GM19238 (cell line): ENCODE measurements around the gene USH1G.
"Not testable (repeated sequence)": the region's sequence is repeated elsewhere in the genome, so short reads cannot be mapped to it uniquely, and the experiment has no call there.

Experiments
- DNase-seq: peaks from one replicate; pipeline ENCODE4 v3.0.0; 2011; ENCODE audit warnings: low spot score; ENCODE audit not compliant: insufficient read length

The USH1G gene

DNA sequence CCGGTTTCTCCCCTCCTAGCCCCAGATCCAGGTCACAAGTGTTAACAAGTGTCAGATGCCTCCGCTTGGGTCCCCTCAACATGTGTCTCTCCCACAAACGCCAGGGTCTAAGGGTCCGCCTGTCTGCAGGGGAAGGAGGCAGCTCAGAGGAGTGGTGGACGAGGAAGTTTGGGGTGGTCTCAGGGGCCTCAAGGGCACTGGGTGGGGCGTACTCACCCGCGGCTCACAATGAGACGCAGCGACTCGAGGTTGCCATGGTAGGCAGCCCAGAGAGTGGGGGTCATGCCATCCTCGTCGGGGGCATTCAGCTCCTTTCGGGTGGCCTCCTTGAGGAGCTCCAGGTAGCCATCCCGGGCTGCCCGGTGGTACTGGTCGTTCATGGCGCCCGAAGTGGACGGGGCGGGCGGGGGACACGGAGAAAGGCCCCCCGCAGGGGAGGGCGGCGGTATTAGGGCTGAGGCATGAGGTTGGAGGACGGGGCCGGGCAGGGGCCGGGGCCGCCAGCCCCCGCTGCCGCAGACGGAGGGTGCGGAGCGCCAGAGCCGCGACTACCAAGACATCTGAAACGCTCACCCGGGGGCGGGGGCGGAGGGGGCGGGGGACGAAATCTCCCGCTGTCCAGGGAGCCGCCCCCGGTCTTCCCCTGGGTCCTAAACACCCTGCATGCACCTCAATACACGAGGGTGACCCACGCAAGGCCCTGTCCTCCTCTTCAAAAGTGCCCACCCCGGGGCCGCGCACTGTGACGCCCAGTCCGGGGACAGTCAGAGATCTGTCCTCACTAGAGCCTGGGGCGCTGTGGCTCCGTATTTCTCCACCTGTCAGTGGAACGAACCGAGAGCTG, at the start of gene USH1G:
Gene USH1G, minus strand, starts transcription at position 562 of the 844 bp plus-strand sequence. Its CDS starts 182 bp downstream, at position 380.
- no peak for DNase-seq

DNA sequence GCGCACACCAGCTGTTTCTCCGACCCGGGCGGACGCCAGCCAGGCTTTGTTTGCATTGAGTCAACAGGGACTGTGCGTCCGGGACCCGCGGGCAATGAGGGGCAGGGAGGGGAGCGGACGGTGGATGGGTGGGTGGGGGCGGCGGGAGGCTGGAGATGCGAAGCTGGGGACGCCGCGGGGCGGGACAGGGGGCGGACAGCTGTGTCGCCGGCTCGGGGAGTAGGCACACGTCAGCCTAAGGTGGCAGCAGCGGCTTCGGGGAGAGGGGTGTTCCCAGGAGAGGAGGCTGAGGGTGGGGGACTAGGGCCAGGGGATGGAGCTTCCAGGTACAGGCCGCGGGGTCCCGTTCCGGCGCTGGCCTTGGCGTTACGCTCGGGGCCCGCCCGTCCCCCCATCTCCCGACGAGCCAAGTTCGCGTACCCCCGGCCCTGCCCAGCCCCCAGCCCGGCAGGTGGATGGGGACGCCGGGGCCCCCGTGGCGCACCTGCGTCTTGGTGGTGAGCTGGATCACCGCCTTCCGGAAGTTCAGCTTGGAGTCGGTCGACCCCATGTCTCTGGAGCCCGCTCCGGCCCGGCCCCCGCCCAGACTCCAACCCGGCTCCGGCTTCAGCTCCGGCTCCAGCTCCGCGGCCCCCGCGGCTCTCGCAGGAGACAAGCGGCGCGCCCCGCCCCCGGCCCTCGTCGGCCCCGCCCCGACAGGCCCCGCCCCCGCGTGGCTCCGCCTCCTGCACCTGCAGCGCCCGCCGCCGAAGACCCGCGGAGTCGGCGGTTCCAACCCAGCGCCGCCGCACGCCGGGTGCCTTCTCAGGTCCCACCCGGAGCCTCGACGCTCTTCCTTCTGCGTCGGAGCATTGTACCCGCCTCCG, 49.3 kb upstream of the USH1G start, which contains the start of gene HID1:
Gene HID1, minus strand, starts transcription at position 653 of the 866 bp plus-strand sequence. Its CDS starts 103 bp downstream, at position 550.
- DNase-seq = peak; percentile 76

DNA sequence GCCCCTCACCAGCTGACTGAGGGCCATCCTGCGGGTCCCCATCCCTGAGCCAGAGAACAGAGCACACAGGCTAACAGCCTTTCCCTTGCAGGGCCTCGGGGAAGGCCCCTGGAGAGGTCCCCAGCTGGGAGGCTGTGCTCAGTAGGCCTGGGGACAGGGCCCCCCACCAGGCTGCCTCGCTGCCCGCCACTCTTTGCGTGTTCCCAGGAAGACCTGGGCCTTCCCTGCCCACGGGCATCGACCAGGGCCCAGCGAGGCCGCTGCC, 48.7 kb upstream of the USH1G start:
- DNase-seq = no peak

DNA sequence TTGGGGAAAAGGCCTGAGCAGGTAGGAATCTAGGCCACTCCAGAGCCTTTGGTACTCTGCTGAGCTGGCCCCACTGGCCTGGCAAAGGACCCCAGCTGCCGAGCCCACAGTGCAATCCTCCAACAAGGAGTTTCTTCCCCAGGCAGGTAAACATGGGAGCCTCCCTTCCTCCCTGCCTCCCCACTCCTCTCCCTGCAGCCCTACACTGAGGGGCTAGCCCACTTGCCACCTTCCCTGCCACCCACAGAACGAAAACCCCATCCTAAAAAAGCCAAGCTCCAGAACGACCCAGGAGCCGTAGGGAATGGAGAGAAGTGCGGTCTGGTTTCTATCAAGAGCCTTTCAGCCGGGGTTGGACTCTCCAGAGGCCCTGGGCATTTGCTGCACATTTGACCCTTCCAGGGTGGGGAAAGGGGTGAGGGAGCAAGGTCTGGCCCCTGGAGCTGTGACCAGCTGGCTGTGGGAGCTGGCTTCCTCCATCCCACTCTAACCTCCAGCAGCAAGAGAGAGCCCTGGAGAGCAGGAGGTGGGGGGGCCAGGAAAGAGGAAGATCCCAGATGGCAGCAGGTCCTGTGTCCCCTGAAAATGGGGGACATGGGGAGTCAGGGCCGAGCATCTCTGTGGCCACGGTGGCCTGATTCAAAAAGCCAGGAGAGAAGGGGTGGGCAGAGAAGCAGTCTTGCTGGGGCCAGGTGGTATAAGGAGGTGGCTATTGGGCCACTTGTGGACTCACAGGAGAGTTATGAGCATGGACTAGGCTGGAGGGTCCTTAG, 48.2 kb upstream of the USH1G start:
- DNase-seq = no peak

DNA sequence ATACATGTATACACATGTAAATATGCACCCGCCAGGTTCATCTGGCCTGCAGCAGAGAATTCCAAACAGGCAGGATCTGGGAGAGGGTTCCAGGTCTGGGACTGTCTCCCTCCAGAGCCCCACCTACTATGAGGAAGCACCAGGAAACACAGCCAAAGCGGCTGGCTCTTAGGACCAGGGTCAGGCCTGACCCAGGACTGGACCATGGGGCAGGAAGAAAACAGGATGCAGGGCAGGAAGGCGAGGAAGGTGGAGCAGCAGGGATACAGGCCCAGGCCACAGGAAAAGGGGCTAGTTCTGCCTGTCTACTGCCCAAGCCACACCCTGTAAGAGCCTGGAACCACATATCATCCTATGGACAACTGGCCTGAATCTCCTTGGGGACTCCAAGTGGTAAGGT, 47.3 kb upstream of the USH1G start:
- DNase-seq = no peak

DNA sequence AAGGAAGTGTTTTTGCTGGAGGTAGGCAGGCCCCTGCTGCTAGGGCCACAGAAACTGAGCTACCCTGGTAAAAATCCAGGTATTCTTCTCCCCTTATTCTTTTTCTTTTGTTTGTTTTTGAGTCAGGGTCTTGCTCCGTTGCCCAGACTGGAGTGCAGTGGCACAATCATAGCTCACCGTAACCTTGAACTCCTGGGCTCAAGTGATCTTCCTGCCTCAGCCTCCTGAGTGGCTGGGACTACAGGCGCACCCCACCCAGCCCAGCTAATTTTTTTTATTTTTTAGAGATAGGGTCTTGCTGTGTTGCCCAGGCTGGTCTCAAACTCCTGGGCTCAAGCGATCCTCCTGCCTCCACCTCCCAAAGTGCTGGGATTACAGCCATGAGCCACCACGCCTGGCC, 46.4 kb upstream of the USH1G start:
- not testable (repeated sequence) for DNase-seq

DNA sequence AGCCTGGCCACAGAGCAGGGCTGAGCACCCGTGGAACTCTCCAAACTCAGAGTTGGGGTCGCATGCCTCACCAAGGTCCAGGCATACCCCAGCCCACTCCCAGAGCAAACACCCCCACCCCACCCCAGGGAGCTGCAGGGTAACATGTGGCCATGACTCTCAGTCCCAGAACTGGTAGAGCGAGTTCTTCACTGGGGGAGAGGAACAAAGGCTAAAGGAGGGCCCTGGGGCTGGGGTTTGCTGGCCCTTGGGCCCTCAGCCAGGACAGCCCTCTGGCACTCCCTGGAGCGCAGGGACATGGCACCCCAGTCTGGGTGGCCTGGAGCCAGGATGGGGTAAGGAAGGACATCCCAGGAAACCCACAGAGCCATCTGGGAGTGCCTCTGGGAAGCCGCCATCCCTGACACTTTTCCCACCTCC, 45.3 kb upstream of the USH1G start:
- DNase-seq = no peak

DNA sequence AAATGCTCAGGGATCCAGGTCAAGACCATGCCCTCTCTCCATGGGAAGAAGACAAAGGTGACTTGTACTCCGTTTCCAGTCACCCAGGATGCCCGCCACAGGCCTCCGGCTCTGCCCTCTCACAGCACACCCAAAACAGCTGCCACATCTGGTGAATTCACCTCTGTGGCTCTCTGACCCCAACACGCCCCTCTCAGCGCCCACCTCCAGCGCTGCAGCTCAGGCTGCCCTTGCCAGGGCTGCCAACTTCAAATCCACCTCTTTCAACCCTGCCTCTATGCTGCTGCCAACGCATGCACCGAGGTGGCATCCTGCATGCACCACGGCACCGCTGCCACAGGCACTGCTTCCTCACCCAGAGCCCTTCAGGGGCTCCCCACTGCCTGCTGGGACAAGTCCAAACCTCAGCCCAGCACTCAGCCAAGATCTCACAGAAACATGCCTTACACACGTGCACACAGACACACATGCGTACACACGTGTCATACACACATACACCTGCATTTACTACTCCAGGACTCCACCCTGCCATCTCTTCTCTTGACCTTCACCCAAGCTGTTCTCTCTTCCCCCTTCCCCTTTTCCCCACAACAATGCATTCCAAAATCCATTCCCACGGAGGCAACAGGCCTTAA, 42.0 kb upstream of the USH1G start:
- no peak for DNase-seq

DNA sequence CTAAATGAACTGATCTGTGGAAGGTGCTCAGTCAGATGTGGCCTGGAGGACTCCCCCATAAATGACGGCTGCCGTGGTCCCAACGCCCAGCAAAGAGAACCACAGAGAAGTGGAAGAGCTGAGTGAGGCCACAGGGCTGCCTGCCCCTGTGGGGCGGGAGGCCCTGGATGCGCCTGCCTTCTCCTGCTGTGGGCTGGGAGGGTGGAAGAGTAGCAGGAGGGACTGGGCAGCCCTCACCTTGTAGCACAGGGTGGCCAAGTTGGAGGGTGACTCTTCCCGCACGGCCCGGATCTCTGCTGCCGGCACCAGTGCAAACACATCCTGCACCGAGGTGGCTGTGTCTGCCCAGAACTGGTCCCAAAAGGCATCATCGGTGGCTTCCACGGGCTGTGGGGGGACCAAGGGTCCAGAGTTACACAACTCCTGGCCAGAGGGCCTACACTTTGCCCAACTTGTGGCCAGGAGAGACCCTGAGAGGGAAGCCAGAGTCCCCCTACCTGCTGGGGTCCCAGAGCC, 41.2 kb upstream of the USH1G start:
- no peak for DNase-seq

DNA sequence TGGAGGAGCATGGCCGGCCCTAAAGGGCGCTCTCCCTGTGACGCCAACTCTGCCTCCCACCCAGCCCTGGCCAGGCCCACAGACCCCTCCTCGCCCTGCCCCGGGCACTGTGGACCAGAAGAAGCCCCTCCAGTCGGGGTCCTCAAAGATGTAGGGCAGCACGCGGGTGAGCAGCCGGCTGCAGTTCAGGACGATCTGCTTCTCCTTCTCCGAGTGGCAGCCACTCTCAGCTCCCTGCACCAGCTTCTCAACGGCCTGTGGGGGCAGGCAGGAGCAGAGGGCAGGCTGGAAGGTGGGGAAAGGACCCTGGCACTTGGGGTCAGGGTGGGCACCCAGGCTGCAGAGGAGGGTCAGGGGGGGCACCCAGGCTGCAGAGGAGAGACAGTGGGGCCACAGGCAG, 40.6 kb upstream of the USH1G start:
- DNase-seq = no peak

DNA sequence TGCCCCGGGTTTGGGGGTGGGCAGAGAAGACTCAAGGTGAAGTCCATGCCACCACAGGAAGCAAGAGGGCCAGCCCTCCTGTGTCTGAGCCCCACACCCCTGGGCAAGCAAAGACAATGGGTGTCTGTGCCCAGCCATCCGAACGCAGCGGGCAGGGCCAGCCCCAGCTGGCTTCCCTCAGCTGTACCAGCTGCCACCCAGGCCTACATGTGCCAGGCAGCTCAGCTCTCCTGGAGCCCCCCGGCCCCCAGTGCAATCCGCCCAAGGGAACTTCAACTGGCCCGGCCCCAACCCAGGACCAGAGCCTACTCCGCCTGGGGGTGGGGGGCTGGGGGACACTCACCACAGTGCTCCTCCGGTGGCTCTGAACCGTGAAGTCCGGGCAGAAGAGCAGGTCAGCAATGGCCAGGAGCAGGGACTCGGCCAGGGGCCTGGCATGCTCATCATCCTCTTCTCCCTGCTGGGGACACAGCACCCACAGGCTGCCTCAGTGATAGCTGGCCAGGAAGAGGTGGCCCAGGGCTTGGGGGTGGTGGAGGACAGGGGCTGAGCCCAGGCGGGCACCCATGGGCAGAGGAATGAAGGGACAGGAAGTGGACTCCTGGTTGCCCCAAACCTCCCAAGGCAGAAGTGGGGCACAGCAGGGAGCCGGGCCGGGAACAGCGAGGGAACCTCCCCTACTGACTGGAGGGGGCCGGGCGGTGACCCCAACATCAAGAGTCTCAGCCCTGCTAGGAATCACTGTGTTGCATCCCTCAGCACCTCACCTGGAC, 39.8 kb upstream of the USH1G start:
- DNase-seq = no peak

DNA sequence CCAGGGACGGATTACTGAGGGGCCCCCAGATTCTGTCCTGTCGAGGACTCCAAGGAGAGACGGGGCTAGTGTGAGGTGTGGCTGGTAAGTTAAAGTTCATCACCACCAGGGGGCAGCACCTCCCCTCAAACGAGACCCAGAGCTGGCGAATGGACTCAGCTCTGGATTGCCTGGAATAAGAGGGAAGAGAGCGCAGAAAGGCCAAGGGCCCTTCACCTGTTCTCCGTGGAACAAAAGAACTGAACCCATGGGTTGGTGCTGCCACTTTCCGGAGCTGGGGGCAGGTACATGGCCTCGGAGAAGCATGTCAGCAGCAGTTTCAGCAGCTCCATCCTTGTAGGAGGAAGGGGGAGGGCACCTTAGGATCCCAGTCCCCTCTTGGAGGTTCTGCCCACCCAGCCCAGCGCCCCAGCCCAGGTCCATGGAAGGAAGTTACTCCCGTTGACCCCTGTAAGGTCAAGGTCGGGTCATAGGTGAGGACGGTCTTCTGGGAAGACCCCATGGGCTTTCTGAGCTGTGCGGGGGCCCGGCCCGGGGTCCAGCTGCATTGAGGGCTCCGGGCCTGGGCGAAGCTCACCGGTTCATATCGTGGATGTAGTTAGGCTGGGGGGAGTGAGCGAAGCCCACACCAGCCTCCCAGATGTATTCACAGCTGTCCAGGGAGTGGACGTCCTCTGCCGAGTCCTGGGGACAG, 38.7 kb upstream of the USH1G start:
- peak; percentile 83 for DNase-seq

DNA sequence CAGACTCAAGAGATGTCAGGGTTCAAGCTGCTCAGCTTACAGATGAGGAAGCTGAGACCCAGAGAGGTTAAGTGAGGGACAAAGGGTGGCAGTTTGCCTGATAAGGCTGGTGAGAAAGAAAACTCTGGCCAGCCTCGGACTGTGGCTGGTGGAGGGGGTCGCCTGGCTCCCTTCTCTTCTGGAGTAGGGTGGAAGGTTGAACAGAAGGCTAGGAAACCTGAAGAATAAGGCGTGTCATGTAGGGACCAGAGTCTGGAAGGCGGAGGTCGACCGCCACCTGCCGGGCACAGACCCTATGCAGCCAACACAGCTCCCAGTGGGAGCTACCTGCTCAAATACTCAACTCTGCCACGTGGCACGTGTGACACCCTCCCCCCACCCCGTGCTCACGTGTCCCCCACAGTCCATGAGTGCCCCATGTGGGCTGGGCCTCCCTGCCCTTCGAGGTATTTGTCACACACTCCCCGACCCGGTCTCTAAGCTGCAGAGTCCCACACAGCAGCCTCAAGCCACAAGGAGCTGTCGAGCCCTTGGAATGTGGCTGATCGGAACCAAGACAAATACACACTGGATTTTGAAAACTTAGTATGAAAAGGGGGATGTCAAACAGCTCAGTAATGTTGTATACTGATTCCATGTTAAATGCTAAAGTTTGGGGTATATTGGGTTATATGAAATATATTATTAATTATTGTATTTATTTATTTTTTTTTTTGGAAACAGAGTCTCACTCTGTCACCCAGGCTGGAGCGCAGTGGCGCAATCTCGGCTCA, 37.7 kb upstream of the USH1G start:
- DNase-seq = peak; percentile 59

DNA sequence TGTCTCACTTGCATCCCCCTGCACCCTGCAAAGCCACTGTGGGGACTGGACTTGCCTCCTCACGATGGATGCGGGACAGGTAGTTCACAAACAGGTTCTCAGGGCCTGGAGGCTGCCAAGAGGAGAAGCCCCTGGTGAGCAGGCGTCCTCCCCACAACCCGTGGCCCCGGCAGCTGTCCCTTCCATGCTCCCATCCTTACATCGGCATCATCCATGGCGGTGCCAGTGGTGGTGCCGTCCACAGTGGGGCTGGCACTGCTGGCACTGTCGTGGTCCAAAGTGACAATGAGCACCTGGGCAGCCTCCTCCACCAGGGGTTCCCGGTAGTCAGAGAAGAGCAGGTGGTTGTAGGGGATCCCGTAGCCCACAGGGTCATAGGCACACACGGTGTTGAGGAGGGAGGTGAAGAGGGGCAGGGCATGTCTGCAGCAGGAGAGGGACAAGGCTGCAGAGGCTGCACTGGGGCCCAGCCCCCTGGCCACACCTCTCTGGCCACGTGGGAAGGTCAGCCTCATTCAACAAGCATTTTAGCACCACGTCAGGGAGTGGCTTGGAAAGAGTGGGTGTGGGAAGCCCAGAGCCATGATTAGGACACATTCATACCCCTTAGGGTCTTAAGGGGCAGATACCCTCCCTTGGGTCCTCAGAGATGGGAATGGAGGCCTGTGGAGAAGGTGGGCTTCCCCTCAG, 36.9 kb upstream of the USH1G start:
- DNase-seq = no peak

DNA sequence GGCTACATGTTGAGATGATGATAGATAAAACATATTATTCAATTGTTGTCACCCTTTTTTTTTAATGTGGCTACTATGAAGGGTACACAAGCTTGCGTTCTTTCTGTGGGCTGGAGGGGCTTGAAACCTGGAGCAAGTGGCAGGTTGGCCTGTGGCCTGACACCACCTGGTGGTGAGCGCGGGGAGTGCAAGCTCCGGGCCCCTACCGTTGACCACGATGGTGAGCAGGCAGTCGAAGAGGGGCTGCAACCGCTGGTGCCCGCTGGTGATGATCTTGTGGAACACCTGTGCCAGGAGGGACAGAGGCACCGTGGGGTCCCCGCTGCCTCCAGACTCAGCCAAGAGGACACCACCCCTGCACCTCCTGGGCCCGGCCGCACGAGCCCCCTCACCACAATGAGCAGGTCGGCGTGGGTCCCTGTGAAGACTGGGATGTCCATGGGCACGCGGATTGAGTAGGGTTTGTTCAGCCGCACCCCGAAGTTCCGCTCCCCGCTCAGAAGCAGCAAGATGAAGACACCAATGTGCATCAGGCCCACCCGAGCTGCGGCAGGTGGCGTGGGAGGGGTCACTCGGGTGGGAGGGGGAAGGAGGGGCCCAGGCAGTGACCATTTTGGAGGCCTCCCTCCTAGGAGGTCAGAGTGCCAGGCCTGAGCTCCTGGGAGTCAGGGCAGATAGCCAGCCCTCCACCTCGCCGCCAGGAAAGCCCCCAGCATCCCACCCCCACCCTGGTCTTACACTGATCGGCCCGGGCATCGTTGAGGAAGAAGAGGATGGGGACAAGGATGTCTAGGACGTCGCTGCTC, 35.1 kb upstream of the USH1G start:
- DNase-seq = peak; percentile 87

DNA sequence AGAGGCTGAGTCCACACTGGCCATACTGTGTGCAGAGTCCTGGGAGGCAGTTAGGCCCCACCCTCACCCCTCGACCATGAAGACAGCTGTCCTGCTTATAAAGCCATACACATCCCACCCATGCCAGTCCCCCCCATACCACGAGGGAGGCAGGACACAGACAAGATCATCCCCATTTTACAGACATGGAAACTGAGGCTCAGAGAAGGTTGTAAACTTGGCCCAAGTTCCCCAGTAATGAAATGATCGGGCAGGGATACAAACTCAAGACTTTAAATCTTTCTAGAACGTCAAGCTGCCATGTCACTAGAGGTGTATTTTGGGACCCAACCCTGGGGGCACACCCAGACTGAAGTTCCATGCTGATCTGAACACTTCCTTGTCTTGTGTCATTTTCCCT, 33.0 kb upstream of the USH1G start:
- DNase-seq = no peak

DNA sequence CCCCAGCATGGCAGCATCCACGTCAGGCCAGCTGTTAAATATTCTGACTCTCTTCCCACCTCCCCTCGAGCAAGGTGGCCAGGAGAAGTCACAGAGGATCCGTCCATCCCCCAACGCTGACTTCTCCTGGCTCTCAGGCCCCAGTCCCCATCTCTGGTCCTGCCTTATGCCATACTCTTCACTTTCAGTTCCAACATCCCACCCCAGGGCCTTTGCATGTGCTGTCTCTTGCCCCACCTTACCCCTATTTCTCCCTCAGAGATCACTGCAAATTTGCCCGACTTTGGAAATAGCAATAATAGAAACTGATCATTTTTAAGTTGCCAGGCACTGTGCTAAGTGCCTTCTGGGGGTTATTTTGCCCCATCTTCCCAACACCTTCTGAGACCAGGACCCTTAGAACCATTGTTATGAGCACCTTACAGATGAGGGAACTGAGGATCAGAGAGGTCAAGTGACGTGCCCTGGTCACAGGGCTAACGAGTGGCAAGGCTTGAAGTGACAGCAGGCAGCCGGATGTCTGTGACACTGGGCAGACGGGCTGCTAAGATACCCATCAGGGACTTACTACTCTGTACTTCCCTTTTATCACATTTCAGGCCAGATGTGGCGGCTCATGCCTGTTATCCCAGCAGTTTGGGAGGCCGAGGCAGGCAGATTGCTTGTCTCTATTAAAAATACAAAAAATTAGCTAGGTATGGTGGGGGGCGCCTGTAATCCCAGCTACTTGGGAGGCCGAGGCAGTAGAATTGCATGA, 31.8 kb upstream of the USH1G start:
- no peak for DNase-seq
